ENCODE measurements around the gene DUSP9. TPM values are rescaled to one million over a fixed set of nuclear protein-coding genes. Genes with fewer than 3 reads are reported as not detected.

The DUSP9 gene
- total RNA-seq, 1 experiment from 2014 or later, result 0.92 TPM

DNA sequence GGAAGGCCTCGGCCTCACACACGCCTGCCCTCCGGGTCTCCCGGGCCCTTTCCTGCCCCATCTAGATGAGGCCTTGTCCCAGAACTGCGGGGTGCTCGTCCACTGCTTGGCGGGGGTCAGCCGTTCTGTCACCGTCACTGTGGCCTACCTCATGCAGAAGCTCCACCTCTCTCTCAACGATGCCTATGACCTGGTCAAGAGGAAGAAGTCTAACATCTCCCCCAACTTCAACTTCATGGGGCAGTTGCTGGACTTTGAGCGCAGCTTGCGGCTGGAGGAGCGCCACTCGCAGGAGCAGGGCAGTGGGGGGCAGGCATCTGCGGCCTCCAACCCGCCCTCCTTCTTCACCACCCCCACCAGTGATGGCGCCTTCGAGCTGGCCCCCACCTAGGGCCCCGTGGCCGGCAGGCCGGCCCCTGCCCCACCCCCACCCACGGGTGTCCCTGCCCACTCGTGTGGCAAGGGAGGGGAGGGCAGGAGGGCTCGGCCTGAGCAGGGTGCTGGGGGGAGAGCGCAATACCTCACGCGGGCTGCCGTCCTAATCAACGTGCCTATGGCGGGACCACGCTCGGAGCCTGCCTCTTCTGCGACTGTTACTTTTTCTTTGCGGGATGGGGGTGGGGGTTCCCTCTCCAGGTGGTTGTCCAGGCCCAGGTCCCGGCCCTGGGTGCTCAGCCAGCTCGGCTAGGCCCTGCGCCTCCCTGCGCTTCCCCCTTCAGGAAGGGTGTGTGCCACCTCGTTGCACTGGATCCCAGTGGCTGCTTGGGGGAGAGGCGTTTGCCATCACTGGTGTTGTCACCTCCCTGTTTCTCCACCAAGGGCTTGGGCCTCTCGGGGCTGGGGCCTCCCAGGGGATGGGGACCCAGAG is 3.1 kb downstream of the DUSP9 start:
- POLR2A ChIA-PET (ENCODE audit: low non-redundant PET), result no interaction called here
- peaks cover 5% of the 10 kb centered on the region for H3K9me3 ChIP-seq (ENCODE audit: low read depth, low read length, poor library complexity, severe bottlenecking)
- H3K4me1 ChIP-seq (ENCODE audit: insufficient read depth, low read length, poor library complexity, severe bottlenecking), result no peaks in the 10 kb centered on the region
- H3K27ac ChIP-seq (ENCODE audit: low read depth, low read length, poor library complexity, severe bottlenecking), result no peak overlapping the region
- no peak overlapping the region for H3K4me3 ChIP-seq (ENCODE audit: low read depth, low read length, poor library complexity, severe bottlenecking)
- TF ChIP-seq, protein P1, sequence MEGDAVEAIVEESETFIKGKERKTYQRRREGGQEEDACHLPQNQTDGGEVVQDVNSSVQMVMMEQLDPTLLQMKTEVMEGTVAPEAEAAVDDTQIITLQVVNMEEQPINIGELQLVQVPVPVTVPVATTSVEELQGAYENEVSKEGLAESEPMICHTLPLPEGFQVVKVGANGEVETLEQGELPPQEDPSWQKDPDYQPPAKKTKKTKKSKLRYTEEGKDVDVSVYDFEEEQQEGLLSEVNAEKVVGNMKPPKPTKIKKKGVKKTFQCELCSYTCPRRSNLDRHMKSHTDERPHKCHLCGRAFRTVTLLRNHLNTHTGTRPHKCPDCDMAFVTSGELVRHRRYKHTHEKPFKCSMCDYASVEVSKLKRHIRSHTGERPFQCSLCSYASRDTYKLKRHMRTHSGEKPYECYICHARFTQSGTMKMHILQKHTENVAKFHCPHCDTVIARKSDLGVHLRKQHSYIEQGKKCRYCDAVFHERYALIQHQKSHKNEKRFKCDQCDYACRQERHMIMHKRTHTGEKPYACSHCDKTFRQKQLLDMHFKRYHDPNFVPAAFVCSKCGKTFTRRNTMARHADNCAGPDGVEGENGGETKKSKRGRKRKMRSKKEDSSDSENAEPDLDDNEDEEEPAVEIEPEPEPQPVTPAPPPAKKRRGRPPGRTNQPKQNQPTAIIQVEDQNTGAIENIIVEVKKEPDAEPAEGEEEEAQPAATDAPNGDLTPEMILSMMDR (conservative IDR thresholded peaks at IDR 0.05; ENCODE audit: low read depth, low read length), result 0 out of 2 replicates have a peak, but pooled peaks have one; percentile 3
- no peak for TF ChIP-seq EZH2 (IDR thresholded peaks at IDR 0.05; ENCODE audit: borderline replicate concordance, low read depth, low read length, poor library complexity, severe bottlenecking)
- CTCF ChIA-PET, result interaction anchor here (0.6 kb wide), 1 partner anchor 10 kb away, joined by 3 read pairs; no protein-coding TSS in a partner anchor
- peaks cover 15% of the 10 kb centered on the region for H3K27me3 ChIP-seq (replicated peaks; ENCODE audit: insufficient read depth, low read depth, low read length, poor library complexity)
- intact Hi-C loops (cut with micrococcal nuclease; ENCODE audit: unreplicated experiment), result no loop called here
- no peaks in the 10 kb centered on the region for H3K36me3 ChIP-seq (ENCODE audit: insufficient read depth, low read length, poor library complexity, severe bottlenecking)
- BruUV-seq (replicated peaks), result no TSS peak
- no peak for DNase-seq (ENCODE audit: low spot score)

- Histone ChIP-seq H3K27me3 (replicated peaks; ENCODE audit: insufficient read depth, low read depth, low read length, poor library complexity) (peaks cover 13% of the 10 kb centered on the region), H3K36me3 (ENCODE audit: insufficient read depth, low read length, poor library complexity, severe bottlenecking) (no peaks in the 10 kb centered on the region), H3K4me3 (ENCODE audit: low read depth, low read length, poor library complexity, severe bottlenecking) (no peak overlapping the region), H3K9me3 (ENCODE audit: low read depth, low read length, poor library complexity, severe bottlenecking) (peaks cover 5% of the 10 kb centered on the region), H3K4me1 (ENCODE audit: insufficient read depth, low read length, poor library complexity, severe bottlenecking) (no peaks in the 10 kb centered on the region), H3K27ac (ENCODE audit: low read depth, low read length, poor library complexity, severe bottlenecking) (no peak overlapping the region)
- intact Hi-C loops (cut with micrococcal nuclease; ENCODE audit: unreplicated experiment), result no loop called here
- no peak for DNase-seq (ENCODE audit: low spot score)
- BruUV-seq (replicated peaks), result no TSS peak
- TF ChIP-seq EZH2 (IDR thresholded peaks at IDR 0.05; ENCODE audit: borderline replicate concordance, low read depth, low read length, poor library complexity, severe bottlenecking), result no peak
- TF ChIP-seq, protein P1 (conservative IDR thresholded peaks at IDR 0.05; ENCODE audit: low read depth, low read length), result no peak
- ChIA-PET CTCF (no interaction called here), POLR2A (ENCODE audit: low non-redundant PET) (no interaction called here)
These were observed 4.0 kb downstream of the DUSP9 start for GRCh38 chrX:153650959-153651358.

- no peak for TF ChIP-seq EZH2 (IDR thresholded peaks at IDR 0.05; ENCODE audit: borderline replicate concordance, low read depth, low read length, poor library complexity, severe bottlenecking)
- TF ChIP-seq, protein P1 (conservative IDR thresholded peaks at IDR 0.05; ENCODE audit: low read depth, low read length), result peak; percentile 36; the same call in 1 of the 2 replicates
- H3K4me3 ChIP-seq (ENCODE audit: low read depth, low read length, poor library complexity, severe bottlenecking), result no peak overlapping the region
- no peaks in the 10 kb centered on the region for H3K36me3 ChIP-seq (ENCODE audit: insufficient read depth, low read length, poor library complexity, severe bottlenecking)
- peaks cover 5% of the 10 kb centered on the region for H3K9me3 ChIP-seq (ENCODE audit: low read depth, low read length, poor library complexity, severe bottlenecking)
- POLR2A ChIA-PET (ENCODE audit: low non-redundant PET), result no interaction called here
- H3K27ac ChIP-seq (ENCODE audit: low read depth, low read length, poor library complexity, severe bottlenecking), result no peak overlapping the region
- no peaks in the 10 kb centered on the region for H3K4me1 ChIP-seq (ENCODE audit: insufficient read depth, low read length, poor library complexity, severe bottlenecking)
- CTCF ChIA-PET, result no interaction called here
- no TSS peak for BruUV-seq (replicated peaks)
- H3K27me3 ChIP-seq (replicated peaks; ENCODE audit: insufficient read depth, low read depth, low read length, poor library complexity), result peaks cover 11% of the 10 kb centered on the region
- DNase-seq (ENCODE audit: low spot score), result no peak
- intact Hi-C loops (cut with micrococcal nuclease; ENCODE audit: unreplicated experiment), result no loop called here
These were observed 4.6 kb downstream of the DUSP9 start for GRCh38 chrX:153651540-153652079.

Data from A673 (cell line).